Measurements from ENCODE around the gene TRHDE. TPM values are rescaled to one million over a fixed set of nuclear protein-coding genes. Genes with fewer than 3 reads are reported as not detected.

Gene TRHDE
- total RNA-seq, 2 experiments from 2014 or later: not detected

DNA sequence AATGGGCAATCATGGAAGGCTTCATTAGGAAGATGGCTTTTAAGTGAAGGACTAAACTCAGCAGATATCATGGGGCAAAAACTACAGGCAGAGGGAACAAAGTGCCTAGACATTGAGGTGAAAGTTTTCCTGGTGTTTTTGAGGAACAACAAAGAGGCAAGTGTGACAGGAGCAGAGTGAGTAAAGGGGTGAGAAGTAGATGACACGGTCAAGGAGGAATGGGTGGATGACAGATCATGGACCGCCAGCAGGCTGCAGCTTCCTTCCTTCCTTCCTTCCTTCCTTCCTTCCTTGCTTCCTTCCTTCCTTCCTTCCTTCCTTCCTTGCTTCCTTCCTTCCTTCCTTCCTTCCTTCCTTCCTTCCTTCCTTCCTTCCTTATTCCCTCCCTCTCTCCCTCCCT, 108.3 kb downstream of the TRHDE start:
- H3K36me3 Mint-ChIP-seq (ENCODE audit: low read depth): no peaks in the 10 kb centered on the region
- no peaks in the 10 kb centered on the region for H3K4me1 Mint-ChIP-seq
- ChIA-PET POLR2A (no interaction called here), CTCF (no interaction called here)
- H3K27me3 Mint-ChIP-seq: no peaks in the 10 kb centered on the region
- peaks cover 4% of the 10 kb centered on the region for H3K9me3 Mint-ChIP-seq (ENCODE audit: low read depth)
- DNase-seq: no peak
- intact Hi-C loops (cut with DNase I, micrococcal nuclease): no loop called here
- ATAC-seq: no peak
- H3K4me3 Mint-ChIP-seq: no peak overlapping the region
- H3K27ac Mint-ChIP-seq: no peak overlapping the region

- ChIA-PET CTCF (no interaction called here), POLR2A (interaction anchor here (0.6 kb wide), 1 partner anchor 1234 kb away, joined by 4 read pairs; no protein-coding TSS in a partner anchor)
- no peak for ATAC-seq
- Mint-ChIP-seq H3K9me3 (ENCODE audit: low read depth) (peaks cover 8% of the 10 kb centered on the region), H3K27ac (no peak overlapping the region), H3K36me3 (ENCODE audit: low read depth) (no peaks in the 10 kb centered on the region), H3K27me3 (no peaks in the 10 kb centered on the region), H3K4me1 (no peaks in the 10 kb centered on the region), H3K4me3 (no peak overlapping the region)
- intact Hi-C loops (cut with DNase I, micrococcal nuclease): no loop called here
- DNase-seq: no peak
Measured at GRCh38 chr12:72388322-72388721, 116.2 kb downstream of the TRHDE start.

DNA sequence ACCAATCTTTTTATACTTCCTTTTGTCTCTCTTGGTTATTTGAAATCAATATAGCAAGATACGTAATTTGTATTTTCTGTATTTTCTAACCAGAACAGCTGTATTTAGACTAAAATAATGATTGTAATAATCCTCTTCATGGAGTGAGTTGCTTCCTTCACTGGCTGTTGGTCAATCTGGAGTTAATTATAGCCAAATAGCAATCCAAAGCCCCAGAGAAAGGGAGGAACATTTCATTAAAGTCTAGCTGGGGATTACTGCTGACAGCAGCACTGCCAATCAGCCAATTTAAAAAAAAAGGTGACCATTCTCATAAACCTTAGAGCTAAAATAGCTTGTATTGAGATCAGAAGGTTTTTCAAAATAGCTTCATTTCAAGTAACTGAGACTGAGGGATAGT, 118.0 kb downstream of the TRHDE start:
- Mint-ChIP-seq H3K9me3 (ENCODE audit: low read depth) (peaks cover 8% of the 10 kb centered on the region), H3K27ac (no peak overlapping the region), H3K36me3 (ENCODE audit: low read depth) (no peaks in the 10 kb centered on the region), H3K4me3 (no peak overlapping the region), H3K4me1 (no peaks in the 10 kb centered on the region), H3K27me3 (no peaks in the 10 kb centered on the region)
- ATAC-seq (no peak), DNase-seq (no peak)
- POLR2A ChIA-PET: no interaction called here
- CTCF ChIA-PET: interaction anchor here (0.6 kb wide), 1 partner anchor 186 kb away, joined by 3 read pairs; no protein-coding TSS in a partner anchor
- intact Hi-C loops (cut with DNase I, micrococcal nuclease): no loop called here

DNA sequence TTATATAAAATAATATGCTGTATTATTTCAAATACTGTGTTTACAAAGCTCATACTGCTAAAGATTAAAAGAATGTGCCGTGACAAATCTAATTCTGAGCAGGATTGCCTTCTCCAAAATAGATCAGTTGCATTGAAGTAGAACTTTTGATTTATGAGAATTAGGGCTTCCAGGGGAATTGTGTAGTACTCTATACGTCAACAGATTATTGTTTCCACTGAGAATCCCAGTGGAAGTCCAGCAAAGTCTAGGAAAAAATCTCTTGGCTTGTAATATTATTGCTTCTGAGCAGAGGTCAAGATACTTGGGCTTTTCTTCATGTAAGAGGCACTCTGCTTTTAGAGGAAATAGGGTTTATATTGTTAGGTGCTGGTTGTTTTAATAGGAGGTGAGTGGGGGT, 133.9 kb downstream of the TRHDE start:
- Mint-ChIP-seq H3K27me3 (no peaks in the 10 kb centered on the region), H3K9me3 (ENCODE audit: low read depth) (peaks cover 3% of the 10 kb centered on the region), H3K36me3 (ENCODE audit: low read depth) (no peaks in the 10 kb centered on the region), H3K4me1 (no peaks in the 10 kb centered on the region), H3K27ac (no peak overlapping the region), H3K4me3 (no peak overlapping the region)
- intact Hi-C loops (cut with DNase I, micrococcal nuclease): no loop called here
- ATAC-seq (no peak), DNase-seq (no peak)
- ChIA-PET CTCF (no interaction called here), POLR2A (no interaction called here)

- Mint-ChIP-seq H3K36me3 (ENCODE audit: low read depth) (no peaks in the 10 kb centered on the region), H3K9me3 (ENCODE audit: low read depth) (no peaks in the 10 kb centered on the region), H3K4me1 (no peaks in the 10 kb centered on the region), H3K4me3 (no peak overlapping the region), H3K27me3 (no peaks in the 10 kb centered on the region), H3K27ac (no peak overlapping the region)
- DNase-seq (no peak), ATAC-seq (no peak)
- POLR2A ChIA-PET: no interaction called here
- CTCF ChIA-PET: interaction anchor here (0.9 kb wide), 1 partner anchor 143 kb away, joined by 3 read pairs; no protein-coding TSS in a partner anchor
- intact Hi-C loops (cut with DNase I, micrococcal nuclease): no loop called here
Measured at GRCh38 chr12:72432037-72432604, 160.0 kb downstream of the TRHDE start.

- CTCF ChIA-PET: no interaction called here
Measured at GRCh38 chr12:72433298-72433697, 161.1 kb downstream of the TRHDE start.

GRCh38 chr12:72434999-72435398, 162.8 kb downstream of the TRHDE start:
- peaks cover 8% of the 10 kb centered on the region for H3K9me3 Mint-ChIP-seq (ENCODE audit: low read depth)
- H3K4me3 Mint-ChIP-seq: no peak overlapping the region
- intact Hi-C loops (cut with DNase I, micrococcal nuclease): no loop called here
- CTCF ChIA-PET: no interaction called here
- DNase-seq (no peak), ATAC-seq (no peak)
- H3K27me3 Mint-ChIP-seq: no peaks in the 10 kb centered on the region
- no peak overlapping the region for H3K27ac Mint-ChIP-seq
- POLR2A ChIA-PET: no interaction called here
- H3K4me1 Mint-ChIP-seq: no peaks in the 10 kb centered on the region
- no peaks in the 10 kb centered on the region for H3K36me3 Mint-ChIP-seq (ENCODE audit: low read depth)

More at GRCh38 chr12:72433298-72433697, 161.1 kb downstream of the TRHDE start:
- H3K36me3 Mint-ChIP-seq (ENCODE audit: low read depth): no peaks in the 10 kb centered on the region
- H3K9me3 Mint-ChIP-seq (ENCODE audit: low read depth): peaks cover 4% of the 10 kb centered on the region
- H3K27ac Mint-ChIP-seq: no peak overlapping the region
- H3K4me1 Mint-ChIP-seq: no peaks in the 10 kb centered on the region
- DNase-seq (no peak), ATAC-seq (no peak)
- H3K27me3 Mint-ChIP-seq: no peaks in the 10 kb centered on the region
- no peak overlapping the region for H3K4me3 Mint-ChIP-seq
- intact Hi-C loops (cut with DNase I, micrococcal nuclease): no loop called here
- POLR2A ChIA-PET: no interaction called here

GRCh38 chr12:72442217-72442616, 170.0 kb downstream of the TRHDE start:
- CTCF ChIA-PET: no interaction called here
- H3K27ac Mint-ChIP-seq: no peak overlapping the region
- H3K27me3 Mint-ChIP-seq: no peaks in the 10 kb centered on the region

DNA sequence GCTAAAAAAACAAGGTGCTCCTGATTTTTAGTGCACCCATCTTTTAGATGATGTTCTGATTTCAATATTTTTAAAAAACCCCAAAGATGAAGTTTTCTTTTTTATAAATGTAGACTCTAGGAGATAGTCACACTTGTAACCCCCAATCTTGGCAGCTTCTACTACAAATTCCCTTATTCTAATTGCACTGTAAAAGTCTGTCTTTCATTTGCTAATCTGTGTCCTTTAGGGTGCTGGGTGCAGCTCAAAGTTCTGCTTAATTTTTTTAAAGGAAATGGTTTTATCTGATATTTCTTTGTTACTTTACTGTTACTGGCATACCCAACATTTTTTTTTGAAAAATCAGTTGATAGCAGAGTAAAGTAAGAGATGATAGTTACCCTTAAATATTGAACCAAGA, 172.0 kb downstream of the TRHDE start:
- ChIA-PET CTCF (interaction anchor here (0.6 kb wide), 1 partner anchor 43 kb away, joined by 3 read pairs; no protein-coding TSS in a partner anchor), POLR2A (no interaction called here)
- DNase-seq (no peak), ATAC-seq (no peak)
- intact Hi-C loops (cut with DNase I, micrococcal nuclease): no loop called here
- Mint-ChIP-seq H3K27ac (no peak overlapping the region), H3K4me3 (no peak overlapping the region), H3K9me3 (ENCODE audit: low read depth) (peaks cover 5% of the 10 kb centered on the region), H3K4me1 (no peaks in the 10 kb centered on the region), H3K36me3 (ENCODE audit: low read depth) (no peaks in the 10 kb centered on the region), H3K27me3 (no peaks in the 10 kb centered on the region)

More at GRCh38 chr12:72442217-72442616, 170.0 kb downstream of the TRHDE start:
- Mint-ChIP-seq H3K4me3 (no peak overlapping the region), H3K9me3 (ENCODE audit: low read depth) (peaks cover 8% of the 10 kb centered on the region), H3K36me3 (ENCODE audit: low read depth) (no peaks in the 10 kb centered on the region), H3K4me1 (no peaks in the 10 kb centered on the region)
- no peak for DNase-seq
- intact Hi-C loops (cut with DNase I, micrococcal nuclease): no loop called here
- POLR2A ChIA-PET: no interaction called here
- no peak for ATAC-seq

DNA sequence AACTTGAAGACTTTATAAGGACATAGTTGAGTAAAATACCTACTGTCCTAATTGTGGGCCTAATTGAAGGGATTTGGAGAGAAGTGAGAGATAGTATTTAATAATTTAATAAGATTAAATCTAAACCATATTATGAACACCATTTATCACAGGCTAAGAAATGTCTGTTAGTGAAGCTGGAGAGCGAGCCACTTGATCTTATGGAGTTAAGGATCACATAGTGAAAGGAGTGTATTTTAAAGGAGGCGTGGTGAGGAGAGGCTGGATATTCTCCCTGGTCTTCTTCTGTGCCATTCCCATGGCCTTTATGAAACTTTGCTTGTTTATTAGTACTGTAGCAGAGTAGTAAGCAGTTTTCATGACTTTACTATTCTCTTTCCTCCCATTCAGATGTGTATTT, 172.4 kb downstream of the TRHDE start:
- H3K4me1 Mint-ChIP-seq: no peaks in the 10 kb centered on the region
- H3K36me3 Mint-ChIP-seq (ENCODE audit: low read depth): no peaks in the 10 kb centered on the region
- CTCF ChIA-PET: interaction anchor here (0.6 kb wide), 1 partner anchor 43 kb away, joined by 3 read pairs; no protein-coding TSS in a partner anchor
- no peak overlapping the region for H3K4me3 Mint-ChIP-seq
- ATAC-seq (no peak), DNase-seq (no peak)
- H3K9me3 Mint-ChIP-seq (ENCODE audit: low read depth): peaks cover 1% of the 10 kb centered on the region
- intact Hi-C loops (cut with DNase I, micrococcal nuclease): no loop called here
- no peaks in the 10 kb centered on the region for H3K27me3 Mint-ChIP-seq
- no peak overlapping the region for H3K27ac Mint-ChIP-seq
- POLR2A ChIA-PET: no interaction called here

GRCh38 chr12:72448089-72448488, 175.9 kb downstream of the TRHDE start:
- no peaks in the 10 kb centered on the region for H3K36me3 Mint-ChIP-seq (ENCODE audit: low read depth)
- no peak overlapping the region for H3K4me3 Mint-ChIP-seq
- intact Hi-C loops (cut with DNase I, micrococcal nuclease): no loop called here
- H3K27me3 Mint-ChIP-seq: no peaks in the 10 kb centered on the region
- H3K9me3 Mint-ChIP-seq (ENCODE audit: low read depth): peaks cover 7% of the 10 kb centered on the region
- no peak overlapping the region for H3K27ac Mint-ChIP-seq
- H3K4me1 Mint-ChIP-seq: no peaks in the 10 kb centered on the region
- DNase-seq (no peak), ATAC-seq (no peak)
- POLR2A ChIA-PET: no interaction called here
- CTCF ChIA-PET: interaction anchor here (1.3 kb wide), 1 partner anchor 12 kb away, joined by 3 read pairs; no protein-coding TSS in a partner anchor

DNA sequence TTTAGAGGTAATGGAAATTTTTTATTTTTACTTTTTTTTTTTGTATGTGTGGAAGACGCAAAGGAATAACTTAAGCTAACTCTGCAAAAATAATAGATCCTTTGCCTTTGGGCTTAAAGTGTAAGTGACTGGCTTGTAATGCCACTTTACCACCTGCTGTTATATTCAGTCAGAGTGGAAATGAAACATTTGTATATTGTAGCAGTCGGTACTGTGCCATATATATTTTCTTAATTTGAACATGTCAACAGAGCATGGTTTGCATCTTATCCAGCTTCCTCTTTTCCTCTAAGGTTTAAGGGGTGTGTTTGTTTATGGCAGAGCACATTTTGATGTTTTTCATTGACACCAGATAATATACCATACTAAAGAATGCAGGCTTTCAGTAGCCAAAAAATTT, 176.6 kb downstream of the TRHDE start:
- no peaks in the 10 kb centered on the region for H3K27me3 Mint-ChIP-seq
- CTCF ChIA-PET: interaction anchor here (1.3 kb wide), 1 partner anchor 13 kb away, joined by 3 read pairs; no protein-coding TSS in a partner anchor
- H3K36me3 Mint-ChIP-seq (ENCODE audit: low read depth): no peaks in the 10 kb centered on the region

More for the DNA sequence above, 176.6 kb downstream of the TRHDE start:
- DNase-seq: no peak
- H3K27ac Mint-ChIP-seq: no peak overlapping the region
- POLR2A ChIA-PET: no interaction called here
- H3K9me3 Mint-ChIP-seq (ENCODE audit: low read depth): peaks cover 7% of the 10 kb centered on the region
- H3K4me3 Mint-ChIP-seq: no peak overlapping the region
- H3K4me1 Mint-ChIP-seq: no peaks in the 10 kb centered on the region
- intact Hi-C loops (cut with DNase I, micrococcal nuclease): no loop called here
- ATAC-seq: no peak

Measured in activated CD4-positive, alpha-beta T cell treated with anti-CD3 and anti-CD28 coated beads for 36 hours (primary cell).